Neuronal stem cell (in vitro differentiated cells): ENCODE measurements around the gene OTOA.
"Not testable (repeated sequence)": the region's sequence is repeated elsewhere in the genome, so short reads cannot be mapped to it uniquely, and the experiment has no call there.

ENCODE experiments used
- DNase-seq: peaks from one replicate; pipeline ENCODE4 v3.0.0-alpha.2; 2013; ENCODE audit warnings: low spot score
- H2AFZ ChIP-seq: one replicate; pipeline ENCODE4 v1.6.1; 2013; ENCODE audit warnings: mild to moderate bottlenecking, low read length, inconsistent platforms
- H2AK5ac ChIP-seq: 2 replicates; pipeline ENCODE4 v1.6.1; 2013; ENCODE audit warnings: low read depth, mild to moderate bottlenecking, inconsistent platforms, low read length, moderate library complexity, mixed read lengths
- H2BK120ac ChIP-seq: 2 replicates; pipeline ENCODE4 v1.6.1; 2013; ENCODE audit warnings: low read depth, mild to moderate bottlenecking, inconsistent platforms, low read length, moderate library complexity, mixed read lengths
- H2BK12ac ChIP-seq: one replicate; pipeline ENCODE4 v1.6.1; 2013; ENCODE audit warnings: low read length, inconsistent platforms
- H2BK15ac ChIP-seq: 2 replicates; pipeline ENCODE4 v1.6.1; 2013; ENCODE audit warnings: mild to moderate bottlenecking, low read length, inconsistent platforms, mixed read lengths
- H2BK5ac ChIP-seq: one replicate; pipeline ENCODE4 v1.6.1; 2013; ENCODE audit warnings: inconsistent platforms, mild to moderate bottlenecking, low read length, moderate library complexity
- H3K14ac ChIP-seq: one replicate; pipeline ENCODE4 v1.6.1; 2013; ENCODE audit warnings: low read length, inconsistent platforms
- H3K18ac ChIP-seq: 2 replicates; pipeline ENCODE4 v1.6.1; 2013; ENCODE audit warnings: low read length, inconsistent platforms
- H3K23ac ChIP-seq: 2 replicates; pipeline ENCODE4 v1.6.1; 2013; ENCODE audit warnings: low read depth, mild to moderate bottlenecking, mixed read lengths, low read length, inconsistent platforms; ENCODE audit not compliant: poor library complexity
- H3K27ac ChIP-seq: replicated peaks from 3 replicates; pipeline ENCODE4 v1.5.1; 2013; ENCODE audit warnings: low read length, inconsistent platforms
- H3K27me3 ChIP-seq, 3 experiments: 2 replicates each; pipeline ENCODE4 v1.6.1; 2013; ENCODE audit warnings: low read length in 3 of 3, mild to moderate bottlenecking in 2 of 3, inconsistent platforms in 1 of 3, low read depth in 1 of 3, mixed read lengths in 1 of 3, moderate library complexity in 1 of 3; ENCODE audit not compliant: control insufficient read depth in 3 of 3, insufficient read depth in 3 of 3
- H3K36me3 ChIP-seq, 2 donors: replicated peaks in 1 of 2; 2 replicates each; pipeline ENCODE4 v1.6.1; 2013; ENCODE audit warnings: low read length in 2 of 2; ENCODE audit not compliant: control insufficient read depth in 2 of 2, insufficient read depth in 2 of 2
- H3K4ac ChIP-seq: 2 replicates; pipeline ENCODE4 v1.6.1; 2013; ENCODE audit warnings: inconsistent platforms, mild to moderate bottlenecking, low read length, moderate library complexity
- H3K4me1 ChIP-seq, 2 donors: 1 replicate in 1 of 2; 2 replicates in 1 of 2; pipeline ENCODE4 v1.6.1; 2013; ENCODE audit warnings: low read length in 2 of 2, low read depth in 1 of 2; ENCODE audit not compliant: control insufficient read depth in 2 of 2, insufficient read depth in 1 of 2
- H3K4me2 ChIP-seq: one replicate; pipeline ENCODE4 v1.6.1; 2013; ENCODE audit warnings: mild to moderate bottlenecking, low read length, inconsistent platforms; ENCODE audit not compliant: insufficient read depth, poor library complexity, severe bottlenecking
- H3K4me3 ChIP-seq, 2 donors: 2 replicates each; pipeline ENCODE4 v1.5.1; 2013; ENCODE audit warnings: low read length in 2 of 2, mild to moderate bottlenecking in 2 of 2, inconsistent platforms in 1 of 2, moderate library complexity in 1 of 2
- H3K79me1 ChIP-seq: one replicate; pipeline ENCODE4 v1.6.1; 2013; ENCODE audit warnings: low read depth, mild to moderate bottlenecking, inconsistent platforms, low read length, moderate library complexity
- H3K9ac ChIP-seq: one replicate; pipeline ENCODE4 v1.6.1; 2013; ENCODE audit warnings: mild to moderate bottlenecking, low read depth, low read length, inconsistent platforms; ENCODE audit not compliant: poor library complexity
- H3K9me3 ChIP-seq, 2 donors: replicated peaks in 1 of 2; 2 replicates each; pipeline versions ENCODE3 to v1.6.1; 2013; ENCODE audit warnings: low read length in 2 of 2, mild to moderate bottlenecking in 2 of 2, inconsistent platforms in 1 of 2, low read depth in 1 of 2, mixed read lengths in 1 of 2, moderate library complexity in 1 of 2; ENCODE audit not compliant: control insufficient read depth in 2 of 2, insufficient read depth in 1 of 2
- H4K8ac ChIP-seq: one replicate; pipeline ENCODE4 v1.6.1; 2013; ENCODE audit warnings: low read depth, mild to moderate bottlenecking, inconsistent platforms, low read length, moderate library complexity
- H4K91ac ChIP-seq: one replicate; pipeline ENCODE4 v1.6.1; 2013; ENCODE audit warnings: low read length, low read depth, mild to moderate bottlenecking, inconsistent platforms; ENCODE audit not compliant: poor library complexity
- WGBS, 2 donors: extraction: QIAGEN DNeasy Blood & Tissue Kit; methylation state at CpG; one replicate each; pipeline ENCODE4 v1.1.7; 2013; ENCODE audit warnings: missing lambda C conversion rate in 2 of 2, mixed read lengths in 1 of 2; ENCODE audit not compliant: insufficient read length in 2 of 2, insufficient replicate concordance in 1 of 2; ENCODE audit errors: extremely low coverage in 2 of 2; 5-methylcytosine and 5-hydroxymethylcytosine counted together

The OTOA gene

DNA sequence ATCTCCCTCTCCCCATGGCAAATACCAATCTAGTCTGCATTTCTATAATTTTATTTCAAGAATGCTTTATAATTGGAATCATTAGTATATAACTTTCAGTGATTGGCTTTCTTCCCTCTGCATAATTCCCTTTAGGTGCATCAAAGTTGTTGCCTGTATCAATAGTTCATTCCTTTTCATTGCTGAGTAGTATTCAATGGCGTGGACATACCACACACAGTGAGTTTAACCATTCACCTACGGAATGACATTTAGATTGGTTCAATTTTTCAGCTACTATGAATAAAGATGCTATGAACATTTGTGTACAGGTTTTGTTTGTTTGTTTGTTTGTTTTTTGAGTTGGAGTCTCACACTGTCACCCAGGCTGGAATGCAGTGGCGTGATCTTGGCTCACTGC is 9.7 kb downstream of the OTOA start:
- WGBS, 2 donors = no CpG with 5 or more reads among the region's 3 CpGs
- H2AK5ac ChIP-seq = no peak overlapping the region
- H4K8ac ChIP-seq = no peak overlapping the region

DNA sequence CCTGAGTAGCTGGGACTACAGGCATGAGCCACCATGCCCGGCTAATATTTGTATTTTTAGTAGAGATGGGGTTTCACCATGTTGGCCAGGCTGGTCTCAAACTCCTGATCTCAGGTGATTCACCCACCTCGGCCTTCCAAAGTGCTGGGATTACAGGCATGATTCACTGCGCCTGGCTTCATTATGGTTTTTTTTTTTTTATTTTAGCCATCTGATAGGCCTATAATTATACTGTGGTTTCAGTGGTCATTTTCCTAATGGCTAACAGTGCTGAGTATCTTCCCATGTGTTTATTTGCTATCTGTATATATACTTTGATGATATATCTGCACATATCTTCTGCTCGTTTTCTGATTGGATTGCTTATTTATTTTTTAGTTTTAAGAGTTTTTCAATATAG is 10.7 kb downstream of the OTOA start:
- H3K4me3 ChIP-seq, H3K36me3 ChIP-seq, H3K18ac ChIP-seq, H3K14ac ChIP-seq, H3K4me2 ChIP-seq, H3K79me1 ChIP-seq, H2AFZ ChIP-seq, H2BK15ac ChIP-seq, H2AK5ac ChIP-seq, H4K8ac ChIP-seq, H3K23ac ChIP-seq, H3K4ac ChIP-seq, H3K4me1 ChIP-seq, H4K91ac ChIP-seq, DNase-seq, H3K9me3 ChIP-seq, H3K9ac ChIP-seq, H2BK5ac ChIP-seq, H2BK12ac ChIP-seq, H2BK120ac ChIP-seq, H3K27ac ChIP-seq, H3K27me3 ChIP-seq: not testable (repeated sequence)
- WGBS, 2 donors = no CpG with 5 or more reads among the region's 4 CpGs

More for the DNA sequence above, 9.7 kb downstream of the OTOA start:
- Histone ChIP-seq H3K9me3 (no peaks in the 10 kb centered on the region), H2BK120ac (no peak overlapping the region), H3K4me1 (peaks cover 0 to 2% of the 10 kb centered on the region in 2 donors), H3K9ac (no peak overlapping the region), H3K79me1 (no peaks in the 10 kb centered on the region), H2BK15ac (no peak overlapping the region), H3K18ac (no peak overlapping the region), H3K4me2 (no peak overlapping the region), H3K27me3 (peaks cover 0 to 4% (median 0%) of the 10 kb centered on the region in 3 experiments), H3K27ac (no peak overlapping the region), H3K36me3 (no peaks in the 10 kb centered on the region), H2AFZ (no peak overlapping the region), H3K23ac (no peak overlapping the region), H3K4me3 (no peak overlapping the region), H2BK12ac (no peak overlapping the region), H3K14ac (no peak overlapping the region), H3K4ac (no peak overlapping the region), H4K91ac (no peak overlapping the region), H2BK5ac (no peak overlapping the region)
- DNase-seq = no peak

DNA sequence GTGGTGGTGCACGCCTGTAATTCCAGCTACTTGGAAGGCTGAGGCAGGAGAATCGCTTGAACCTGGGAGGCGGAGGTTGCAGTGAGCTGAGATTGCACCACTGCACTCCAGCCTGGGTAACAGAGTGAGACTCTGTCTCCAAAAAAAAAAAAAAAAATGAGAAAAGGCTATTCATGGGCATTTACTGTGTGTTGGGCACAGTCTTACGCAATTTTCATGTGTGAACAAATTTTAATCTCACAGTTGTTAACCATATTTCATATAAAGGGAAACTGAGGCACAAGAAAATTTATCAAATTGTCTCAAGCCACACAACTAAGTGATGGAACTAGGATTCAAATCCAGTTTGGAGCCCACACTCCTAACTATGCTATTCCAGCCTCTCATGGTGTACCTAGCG is 16.9 kb downstream of the OTOA start:
- H3K4ac ChIP-seq, H2BK120ac ChIP-seq, H3K4me2 ChIP-seq, H4K8ac ChIP-seq, H2AK5ac ChIP-seq, H3K9me3 ChIP-seq, H3K18ac ChIP-seq, DNase-seq, H2BK5ac ChIP-seq, H2AFZ ChIP-seq, H3K79me1 ChIP-seq, H2BK15ac ChIP-seq, H2BK12ac ChIP-seq, H3K27ac ChIP-seq, H3K4me1 ChIP-seq, H4K91ac ChIP-seq, H3K14ac ChIP-seq, H3K36me3 ChIP-seq, H3K27me3 ChIP-seq, H3K9ac ChIP-seq, H3K23ac ChIP-seq, H3K4me3 ChIP-seq: not testable (repeated sequence)
- no CpG with 5 or more reads among the region's 5 CpGs for WGBS, 2 donors

DNA sequence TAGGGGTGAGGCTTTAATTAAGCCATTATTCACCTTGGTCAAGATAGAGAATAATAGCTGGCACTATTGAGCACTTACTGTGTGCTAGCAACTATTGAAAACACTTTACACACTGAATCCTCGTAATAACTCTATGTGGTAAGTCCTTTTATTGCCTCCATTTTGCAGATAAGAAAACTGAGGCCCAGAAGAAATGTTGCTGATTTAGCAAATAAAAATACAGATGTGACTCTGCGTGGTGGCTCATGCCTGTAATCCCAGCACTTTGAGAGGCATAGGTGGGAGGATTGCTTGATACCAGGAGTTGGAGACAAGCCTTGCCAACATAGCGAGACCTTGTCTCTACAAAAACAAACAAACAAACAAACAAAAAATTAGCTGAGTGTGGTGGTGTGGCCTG is 19.4 kb downstream of the OTOA start:
- no peak overlapping the region for H2AK5ac ChIP-seq
- peaks cover 0 to 2% of the 10 kb centered on the region in 2 donors for H3K9me3 ChIP-seq
- H3K14ac ChIP-seq = no peak overlapping the region
- H3K4me1 ChIP-seq = no peaks in the 10 kb centered on the region
- H2BK15ac ChIP-seq = no peak overlapping the region
- H4K8ac ChIP-seq = no peak overlapping the region
- no peak overlapping the region for H3K18ac ChIP-seq
- no peaks in the 10 kb centered on the region for H3K36me3 ChIP-seq
- H3K23ac ChIP-seq = no peak overlapping the region
- DNase-seq = no peak
- no peak overlapping the region for H4K91ac ChIP-seq
- no peaks in the 10 kb centered on the region for H3K27me3 ChIP-seq
- no CpG with 5 or more reads among the region's 3 CpGs for WGBS, 2 donors
- no peak overlapping the region for H2AFZ ChIP-seq
- H2BK12ac ChIP-seq = no peak overlapping the region
- H2BK5ac ChIP-seq = no peak overlapping the region
- no peak overlapping the region for H3K4me3 ChIP-seq
- no peaks in the 10 kb centered on the region for H3K79me1 ChIP-seq
- no peak overlapping the region for H3K4me2 ChIP-seq
- peak overlapping the region; percentile 15 for H3K9ac ChIP-seq
- no peak overlapping the region for H3K4ac ChIP-seq
- H3K27ac ChIP-seq = no peak overlapping the region
- no peak overlapping the region for H2BK120ac ChIP-seq
